Heart right ventricle (tissue), 16 donors: ENCODE data around the gene PIP5K1B. TPM values are rescaled to one million over a fixed set of nuclear protein-coding genes. Genes with fewer than 3 reads are reported as not detected.

ENCODE experiments used
- ATAC-seq, 8 donors: fragments of 200-7000 bp; cut with Tn5 transposase; one replicate each; pipeline ENCODE4 v1.9.1; 2020; ENCODE audit warnings: mild to moderate bottlenecking in 8 of 8, moderate library complexity in 8 of 8, moderate number of reproducible peaks in 1 of 8
- DNase-seq, 2 donors: peaks; one replicate each; pipeline ENCODE4 v3.0.0-alpha.2; 2020
- H3K27ac ChIP-seq, 10 donors: fragments of 200-600 bp; sonication (generic) in 2 of 10; one replicate each; pipeline versions ENCODE4 v1.5.0 to v1.8.0; 2020 to 2022; ENCODE audit warnings: mild to moderate bottlenecking in 3 of 10
- H3K27me3 ChIP-seq, 7 donors: fragments of 200-600 bp; one replicate each; pipeline ENCODE4 v1.8.0; 2021 to 2022; ENCODE audit warnings: mild to moderate bottlenecking in 2 of 7
- H3K36me3 ChIP-seq, 9 donors: fragments of 200-600 bp; sonication (generic) in 1 of 9; one replicate each; pipeline versions ENCODE4 v1.5.0 to v1.8.0; 2020 to 2022; ENCODE audit warnings: mild to moderate bottlenecking in 2 of 9
- H3K4me1 ChIP-seq, 9 donors: fragments of 200-600 bp; sonication (generic) in 1 of 9; one replicate each; pipeline versions ENCODE4 v1.5.0 to v1.8.0; 2020 to 2022; ENCODE audit warnings: mild to moderate bottlenecking in 4 of 9
- H3K4me3 ChIP-seq, 10 donors: fragments of 200-600 bp; sonication (generic) in 2 of 10; one replicate each; pipeline versions ENCODE4 v1.5.0 to v1.8.0; 2020 to 2022; ENCODE audit warnings: mild to moderate bottlenecking in 7 of 10, moderate library complexity in 2 of 10
- H3K9me3 ChIP-seq, 11 donors: fragments of 200-600 bp in 10 of 11; sonication (generic) in 2 of 11; one replicate each; pipeline versions ENCODE4 v1.5.0 to v1.8.0; 2013 to 2022; ENCODE audit warnings: mild to moderate bottlenecking in 2 of 11, control low read depth in 1 of 11, moderate library complexity in 1 of 11
- CTCF ChIP-seq, 9 donors: fragments of 200-600 bp; sonication (generic) in 2 of 9; IDR thresholded peaks; one replicate each; pipeline versions ENCODE4 v1.5.0 to v1.8.0; 2021 to 2022; ENCODE audit warnings: antibody characterized with exemption in 9 of 9, mild to moderate bottlenecking in 5 of 9, moderate library complexity in 1 of 9
- WGBS, 2 donors: extraction: QIAGEN DNeasy Blood & Tissue Kit; methylation state at CpG; one replicate each; pipeline ENCODE4 v1.1.7; 2013; ENCODE audit warnings: inconsistent platforms in 1 of 2; 5-methylcytosine and 5-hydroxymethylcytosine counted together
- intact Hi-C, 10 donors: fragments of 100-400 bp; cut with DNase I; formaldehyde crosslinking; loops; one replicate each; pipeline versions ENCODE4 v1.11.1 to v1.14.2; 2022
- polyA plus RNA-seq, 2 donors: library from polyadenylated mRNA; stranded (reverse); fragments of 200-250 nt; gene quantifications; one replicate each; pipeline ENCODE4 v1.2.3, GENCODE V29; 2013
- total RNA-seq, 10 donors: library from RNA; stranded (reverse); fragmentation: NEBNext Ultra II Directional in 3 of 10; extraction: Animal tissue kit (Norgen Biotek cat#: 25700) in 3 of 10; gene quantifications; one replicate each; pipeline versions ENCODE4 v1.2.1 to v1.2.4, GENCODE V29; 2021 to 2023
- donor health status: Arrhythmogenic right ventricular cardiomyopathy.
- donor health status: ischemic (EF 13 %, LVEDD 7.1; RV severe dilation, severe dysfunction).
- donor health status: healthy with polysubstance abuse.
- donor health status: DM: no; HTN: yes; CAD: no.
- donor health status: DM: no; HTN: no; CAD: no.
- donor health status: ischemic (EF 25% LVEDD 6.9; RV normal size, moderate dysfunction).
- donor health status: ischemic (EF 25% LVEDD 5.7; RV mildly dilated, moderate dysfunction).
- donor health status: healthy.
- donor health status: DM: yes; HTN: yes; CAD: no.
- donor health status: Ischemic cardiomyopathy.
- donor health status: ischemic (EF 35%, LVEDD 5.7; RV mildly dilated, moderate dysfunction).
- donor health status: nonischemic (EF 11% LVEDD 7.7; RV severe dilation, severe dysfunction).
- donor health status: DM: yes; HTN: yes; CAD: no.
- donor health status: PGD.
- donor health status: ischemic (EF 29% LVEDD 5.4; RV normal size, mild dysfunction).
- donor health status: nonischemic (EF 23%, LVEDD 6.1; RV moderate dilation, normal function).

The PIP5K1B gene
- total and polyA plus RNA-seq, 12 donors: 5.6 to 90.8 (median 48.1) TPM

- no peak for DNase-seq
- H3K27ac ChIP-seq: peak overlapping the region in 5 of 10 donors; percentile 0 to 29 (median 22)
- H3K4me1 ChIP-seq: peaks cover 0 to 41% (median 6%) of the 10 kb centered on the region in 9 donors
- TF ChIP-seq CTCF (IDR thresholded peaks at IDR 0.05): no peak
- H3K9me3 ChIP-seq: no peaks in the 10 kb centered on the region
- no peak for ATAC-seq
- 62 to 65% methylated on average over 4 of the region's 4 CpGs for WGBS, 2 donors
- H3K4me3 ChIP-seq: no peak overlapping the region
- intact Hi-C loops: no loop called here
- no peaks in the 10 kb centered on the region for H3K27me3 ChIP-seq
- no peaks in the 10 kb centered on the region for H3K36me3 ChIP-seq
Measured at GRCh38 chr9:68750786-68751185, 45.7 kb downstream of the PIP5K1B start.

GRCh38 chr9:68751556-68751955 is 46.5 kb downstream of the PIP5K1B start:
- intact Hi-C loops: no loop called here
- no peak for TF ChIP-seq CTCF (IDR thresholded peaks at IDR 0.05)
- no peak for DNase-seq
- peaks cover 0 to 41% (median 6%) of the 10 kb centered on the region in 9 donors for H3K4me1 ChIP-seq
- H3K9me3 ChIP-seq: no peaks in the 10 kb centered on the region
- no peaks in the 10 kb centered on the region for H3K27me3 ChIP-seq
- no peak overlapping the region for H3K4me3 ChIP-seq
- no peak overlapping the region for H3K27ac ChIP-seq
- no peaks in the 10 kb centered on the region for H3K36me3 ChIP-seq
- no peak for ATAC-seq

GRCh38 chr9:68755051-68755450 is 50.0 kb downstream of the PIP5K1B start:
- intact Hi-C loops: no loop called here
- Histone ChIP-seq H3K36me3 (no peaks in the 10 kb centered on the region), H3K27me3 (no peaks in the 10 kb centered on the region), H3K9me3 (peaks cover 0 to 16% (median 2%) of the 10 kb centered on the region in 11 donors), H3K27ac (no peak overlapping the region), H3K4me3 (no peak overlapping the region), H3K4me1 (peaks cover 0 to 30% (median 3%) of the 10 kb centered on the region in 9 donors)
- TF ChIP-seq CTCF (IDR thresholded peaks at IDR 0.05): no peak
- WGBS, 2 donors: 39 to 50% methylated on average over 1 of the region's 1 CpG
- DNase-seq (no peak), ATAC-seq (no peak)

- DNase-seq: no peak
- ATAC-seq: peak in 1 of 8 donors; percentile 35
- Histone ChIP-seq H3K27ac (no peak overlapping the region), H3K4me3 (no peak overlapping the region), H3K27me3 (no peaks in the 10 kb centered on the region), H3K9me3 (peaks cover 0 to 16% (median 2%) of the 10 kb centered on the region in 11 donors), H3K36me3 (no peaks in the 10 kb centered on the region), H3K4me1 (peaks cover 0 to 33% (median 2%) of the 10 kb centered on the region in 9 donors)
- whole genome bisulfite sequencing, 2 donors: 53 to 60% methylated on average over 4 of the region's 4 CpGs
- intact Hi-C loops: no loop called here
- TF ChIP-seq CTCF (IDR thresholded peaks at IDR 0.05): no peak
Measured at GRCh38 chr9:68755752-68756151, 50.7 kb downstream of the PIP5K1B start.
